Stimulated activated CD8-positive, alpha-beta memory T cell treated with anti-CD3 and anti-CD28 coated beads, Interleukin-12 subunit alpha, Interleukin-12 subunit beta, amount 100 ng/mL, for 4 hours (primary cell): ENCODE results near the gene FAM193A.
A peak's percentile ranks its signal among the peaks of the same experiment; 100 is the strongest.
"Not testable (repeated sequence)": the region's sequence is repeated elsewhere in the genome, so short reads cannot be mapped to it uniquely, and the experiment has no call there.

Source experiments
- DNase-seq: peaks from one replicate; pipeline ENCODE4 v3.0.0-alpha.2; 2020; ENCODE audit warnings: low read depth

FAM193A gene

GRCh38 chr4:2536193-2537010 lies at the start of gene FAM193A:
FAM193A (plus strand) TSS chr4:2536647; CDS start chr4:2536916, 269 bp downstream.
- DNase-seq = peak; percentile 99

GRCh38 chr4:2486981-2487380 lies 49.5 kb upstream of the FAM193A start:
- no peak for DNase-seq

GRCh38 chr4:2487632-2488031 lies 48.8 kb upstream of the FAM193A start:
- DNase-seq = no peak

- DNase-seq = no peak
These were observed 47.2 kb upstream of the FAM193A start for GRCh38 chr4:2489081-2489805.

GRCh38 chr4:2489841-2490552 lies 46.5 kb upstream of the FAM193A start:
- no peak for DNase-seq

GRCh38 chr4:2492970-2493369 lies 43.5 kb upstream of the FAM193A start:
- no peak for DNase-seq

- DNase-seq = no peak
These were observed 41.5 kb upstream of the FAM193A start for GRCh38 chr4:2494992-2495391.

GRCh38 chr4:2497324-2497723 lies 39.1 kb upstream of the FAM193A start:
- no peak for DNase-seq

- no peak for DNase-seq
These were observed 38.5 kb upstream of the FAM193A start for GRCh38 chr4:2497931-2498330.

- DNase-seq = no peak
These were observed 35.9 kb upstream of the FAM193A start for GRCh38 chr4:2500547-2500946.

GRCh38 chr4:2501034-2501594 lies 35.3 kb upstream of the FAM193A start:
- DNase-seq = no peak

- DNase-seq = no peak
These were observed 32.6 kb upstream of the FAM193A start for GRCh38 chr4:2503809-2504208.

GRCh38 chr4:2507259-2507658 lies 29.2 kb upstream of the FAM193A start:
- DNase-seq = no peak

GRCh38 chr4:2507855-2508254 lies 28.6 kb upstream of the FAM193A start:
- no peak for DNase-seq

- DNase-seq = no peak
These were observed 25.8 kb upstream of the FAM193A start for GRCh38 chr4:2510351-2511259.

- DNase-seq = no peak
These were observed 24.8 kb upstream of the FAM193A start for GRCh38 chr4:2511645-2512131.

GRCh38 chr4:2512396-2513135 lies 23.9 kb upstream of the FAM193A start:
- no peak for DNase-seq

- not testable (repeated sequence) for DNase-seq
These were observed 22.3 kb upstream of the FAM193A start for GRCh38 chr4:2514193-2514592.

- not testable (repeated sequence) for DNase-seq
These were observed 21.5 kb upstream of the FAM193A start for GRCh38 chr4:2514944-2515343.

- no peak for DNase-seq
These were observed 20.5 kb upstream of the FAM193A start for GRCh38 chr4:2515830-2516550.
